B cell (primary cell): Measurements from ENCODE around the gene DSTYK. TPM values are rescaled to one million over a fixed set of nuclear protein-coding genes. Genes with fewer than 3 reads are reported as not detected.

ENCODE experiments used
- ATAC-seq: fragments of 200-7000 bp; cut with Tn5 transposase; one replicate; pipeline ENCODE4 v1.10.0; 2021; ENCODE audit warnings: low read depth, mild to moderate bottlenecking, moderate number of reproducible peaks, moderate library complexity
- CTCF ChIA-PET: fragments of 350-600 bp; sonication (Branson Sonifier 250); formaldehyde crosslinking; loops from one replicate; lab custom pipeline; 2021; ENCODE audit warnings: antibody characterized with exemption, inconsistent platforms; lab: Charles Lee
- POLR2A ChIA-PET: fragments of 350-600 bp; sonication (Branson Sonifier 250); formaldehyde crosslinking; loops from one replicate; lab custom pipeline; 2021; ENCODE audit warnings: antibody characterized with exemption; lab: Charles Lee
- DNase-seq: peaks from one replicate; pipeline ENCODE4 v3.0.0; 2013
- H2AFZ ChIP-seq: 2 replicates; pipeline ENCODE4 v1.6.1; 2012; ENCODE audit warnings: mild to moderate bottlenecking, low read depth, low read length; ENCODE audit not compliant: insufficient read depth, poor library complexity, severe bottlenecking
- H3K27ac ChIP-seq, 2 donors: 1 replicate in 1 of 2; 2 replicates in 1 of 2; pipeline ENCODE4 v1.5.1; 2012 to 2013; ENCODE audit warnings: low read length in 2 of 2, mild to moderate bottlenecking in 2 of 2, moderate library complexity in 1 of 2
- H3K27me3 ChIP-seq, 4 experiments: fragments of 200-600 bp in 1 of 4; sonication (generic) in 1 of 4; replicated peaks in 1 of 4; 1 replicate in 2 of 4; 2 replicates in 2 of 4; pipeline versions ENCODE4 v1.6.1 to v1.7.0; 2013 to 2016; ENCODE audit warnings: low read length in 3 of 4, mild to moderate bottlenecking in 2 of 4, mixed read lengths in 1 of 4, moderate library complexity in 1 of 4; ENCODE audit not compliant: insufficient read depth in 4 of 4, control insufficient read depth in 3 of 4; ENCODE audit errors: control extremely low read depth in 1 of 4
- H3K36me3 ChIP-seq, 2 experiments: replicated peaks in 1 of 2; 1 replicate in 1 of 2; 2 replicates in 1 of 2; pipeline versions ENCODE4 v1.6.1 to v1.7.1; 2013; ENCODE audit warnings: low read length in 1 of 2; ENCODE audit not compliant: insufficient read depth in 2 of 2, control insufficient read depth in 1 of 2; ENCODE audit errors: control extremely low read depth in 1 of 2, extremely low read depth in 1 of 2
- H3K4me1 ChIP-seq, 2 donors: fragments of 200-600 bp in 1 of 2; sonication (generic) in 1 of 2; 1 replicate in 1 of 2; 2 replicates in 1 of 2; pipeline versions ENCODE4 v1.5.1 to v1.6.1; 2013 to 2017; ENCODE audit warnings: low read length in 2 of 2; ENCODE audit not compliant: control insufficient read depth in 2 of 2, insufficient read depth in 2 of 2
- H3K4me2 ChIP-seq: replicated peaks from 2 replicates; pipeline ENCODE3; 2012; ENCODE audit warnings: mild to moderate bottlenecking, low read depth, low read length; ENCODE audit not compliant: poor library complexity, severe bottlenecking
- H3K4me3 ChIP-seq, 5 experiments: fragments of 200-600 bp in 1 of 5; sonication (generic) in 1 of 5; 1 replicate in 3 of 5; 2 replicates in 2 of 5; pipeline versions ENCODE4 v1.5.1 to v1.7.0; 2011 to 2016; ENCODE audit warnings: low read length in 4 of 5, mild to moderate bottlenecking in 4 of 5, low read depth in 2 of 5, control low read depth in 1 of 5, moderate library complexity in 1 of 5; ENCODE audit not compliant: insufficient read depth in 1 of 5; ENCODE audit errors: control extremely low read depth in 1 of 5, extremely low read depth in 1 of 5
- H3K79me2 ChIP-seq: fragments of 200-600 bp; sonication (generic); one replicate; pipeline ENCODE4 v1.6.0; 2016; ENCODE audit warnings: low read length; ENCODE audit not compliant: control insufficient read depth, insufficient read depth
- H3K9ac ChIP-seq: fragments of 200-600 bp; sonication (generic); 2 replicates; pipeline ENCODE4 v1.6.1; 2017; ENCODE audit warnings: mild to moderate bottlenecking, low read length, moderate library complexity
- H3K9me3 ChIP-seq, 3 donors: one replicate each; pipeline versions ENCODE4 v1.6.1 to v1.7.1; 2013; ENCODE audit warnings: low read length in 2 of 3; ENCODE audit not compliant: control insufficient read depth in 2 of 3, insufficient read depth in 1 of 3; ENCODE audit errors: control extremely low read depth in 1 of 3
- H4K20me1 ChIP-seq: 2 replicates; pipeline ENCODE4 v1.6.0; 2012; ENCODE audit warnings: mild to moderate bottlenecking, low read length; ENCODE audit not compliant: insufficient read depth, control insufficient read depth, poor library complexity, severe bottlenecking
- H3K27ac Mint-ChIP-seq: one replicate; pipeline ENCODE4 v1.8.0; 2021; ENCODE audit warnings: mixed read lengths
- H3K27me3 Mint-ChIP-seq: one replicate; pipeline ENCODE4 v1.8.0; 2021; ENCODE audit warnings: mixed read lengths
- H3K4me1 Mint-ChIP-seq: one replicate; pipeline ENCODE4 v1.8.0; 2021; ENCODE audit warnings: mixed read lengths
- H3K4me3 Mint-ChIP-seq: one replicate; pipeline ENCODE4 v1.8.0; 2021; ENCODE audit warnings: mixed read lengths
- H3K9me3 Mint-ChIP-seq: one replicate; pipeline ENCODE4 v1.8.0; 2022; ENCODE audit warnings: mixed read lengths; ENCODE audit not compliant: insufficient read depth
- CTCF ChIP-seq: fragments of 200-600 bp; IDR thresholded peaks from one replicate; pipeline ENCODE4 v1.8.0; 2022; ENCODE audit warnings: antibody characterized with exemption, mild to moderate bottlenecking
- EZH2 ChIP-seq: IDR thresholded peaks from 2 replicates; pipeline ENCODE4 v1.6.1; 2012; ENCODE audit warnings: borderline replicate concordance, low read depth, mild to moderate bottlenecking, moderate library complexity, low read length; ENCODE audit not compliant: insufficient read depth, poor library complexity, severe bottlenecking
- WGBS: methylation state at CpG from one replicate; pipeline ENCODE4 v1.1.5; 2013; ENCODE audit warnings: missing lambda C conversion rate; ENCODE audit not compliant: insufficient coverage; 5-methylcytosine and 5-hydroxymethylcytosine counted together
- intact Hi-C: fragments of 100-400 bp; cut with micrococcal nuclease; formaldehyde crosslinking; loops from one replicate; pipeline ENCODE4 v1.10.0; 2022
- polyA plus RNA-seq: library from polyadenylated mRNA; depleted of rRNA; stranded (reverse); fragments of >200 nt; gene quantifications from 2 replicates; pipeline ENCODE4 v1.2.3, GENCODE V29; 2012
- total RNA-seq, 2 donors: library from RNA; stranded (reverse); fragments of 120-200 nt in 1 of 2; gene quantifications; 1 replicate in 1 of 2; 2 replicates in 1 of 2; pipeline versions ENCODE4 v1.2.3 to v1.2.4, GENCODE V29; 2013 to 2022

DSTYK gene
- total and polyA plus RNA-seq, 2 donors (not counting 1 experiment from before 2014, with no cell fraction given), result 3.6 to 15.7 TPM

- H3K36me3 ChIP-seq, result no peaks in the 10 kb centered on the region
- TF ChIP-seq EZH2 (no peak), CTCF (no peak)
- no peaks in the 10 kb centered on the region for H3K9me3 Mint-ChIP-seq
- H3K27ac Mint-ChIP-seq, result no peak overlapping the region
- no peak overlapping the region for H3K27ac ChIP-seq
- ATAC-seq (no peak), DNase-seq (no peak)
- ChIA-PET CTCF (interaction anchor here (1.0 kb wide), 1 partner anchor 12 kb away, joined by 4 read pairs; no protein-coding TSS in a partner anchor), POLR2A (interaction anchor here (0.6 kb wide), 1 partner anchor 22 kb away, joined by 4 read pairs; no protein-coding TSS in a partner anchor)
- no peak overlapping the region for H3K4me3 ChIP-seq
- intact Hi-C loops, result no loop called here
- no peaks in the 10 kb centered on the region for H3K9me3 ChIP-seq
- H3K27me3 ChIP-seq, result no peaks in the 10 kb centered on the region
- no peak overlapping the region for H2AFZ ChIP-seq
- H4K20me1 ChIP-seq, result no peaks in the 10 kb centered on the region
- WGBS, result 89% methylated on average over 4 of the region's 4 CpGs
- no peaks in the 10 kb centered on the region for H3K4me1 ChIP-seq
- no peak overlapping the region for H3K9ac ChIP-seq
- no peak overlapping the region for H3K4me2 ChIP-seq
- no peaks in the 10 kb centered on the region for H3K4me1 Mint-ChIP-seq
- no peak overlapping the region for H3K4me3 Mint-ChIP-seq
- H3K27me3 Mint-ChIP-seq, result peaks cover 3% of the 10 kb centered on the region
- H3K79me2 ChIP-seq, result no peaks in the 10 kb centered on the region
Observed at GRCh38 chr1:205244384-205244783, 32.9 kb upstream of the DSTYK start.

- ATAC-seq (no peak), DNase-seq (no peak)
- H3K27ac ChIP-seq, result no peak overlapping the region
- TF ChIP-seq CTCF, result no peak
- TF ChIP-seq EZH2, result no peak
- H3K4me2 ChIP-seq, result no peak overlapping the region
- peaks cover 0 to 4% (median under 1%) of the 10 kb centered on the region in 4 experiments for H3K27me3 ChIP-seq
- no peak overlapping the region for H3K9ac ChIP-seq
- Mint-ChIP-seq H3K4me1 (no peaks in the 10 kb centered on the region), H3K9me3 (no peaks in the 10 kb centered on the region), H3K27ac (no peak overlapping the region), H3K4me3 (no peak overlapping the region), H3K27me3 (peaks cover 5% of the 10 kb centered on the region)
- no peaks in the 10 kb centered on the region for H3K36me3 ChIP-seq
- H2AFZ ChIP-seq, result no peak overlapping the region
- intact Hi-C loops, result no loop called here
- no peaks in the 10 kb centered on the region for H4K20me1 ChIP-seq
- 80% methylated on average over 6 of the region's 8 CpGs for WGBS
- no peaks in the 10 kb centered on the region for H3K4me1 ChIP-seq
- no peaks in the 10 kb centered on the region for H3K79me2 ChIP-seq
- CTCF ChIA-PET, result interaction anchor here (0.7 to 1.3 kb wide), 5 partner anchors 12 to 414 kb away, joined by 3 to 10 read pairs (median 4); no protein-coding TSS in a partner anchor
- no peak overlapping the region for H3K4me3 ChIP-seq
- POLR2A ChIA-PET, result interaction anchor here (0.6 kb wide), 1 partner anchor 23 kb away, joined by 4 read pairs; no protein-coding TSS in a partner anchor
- no peaks in the 10 kb centered on the region for H3K9me3 ChIP-seq
Observed at GRCh38 chr1:205243350-205244191, 32.1 kb upstream of the DSTYK start.
